Stimulated activated naive CD4-positive, alpha-beta T cell (primary cell): ENCODE results near the gene PSKH1.
"Not testable (repeated sequence)": the region's sequence is repeated elsewhere in the genome, so short reads cannot be mapped to it uniquely, and the experiment has no call there.

Experiments
- DNase-seq, 6 experiments: peaks; one replicate each; lab custom pipeline; 2025; lab: John Stamatoyannopoulos, UW

Gene PSKH1

DNA sequence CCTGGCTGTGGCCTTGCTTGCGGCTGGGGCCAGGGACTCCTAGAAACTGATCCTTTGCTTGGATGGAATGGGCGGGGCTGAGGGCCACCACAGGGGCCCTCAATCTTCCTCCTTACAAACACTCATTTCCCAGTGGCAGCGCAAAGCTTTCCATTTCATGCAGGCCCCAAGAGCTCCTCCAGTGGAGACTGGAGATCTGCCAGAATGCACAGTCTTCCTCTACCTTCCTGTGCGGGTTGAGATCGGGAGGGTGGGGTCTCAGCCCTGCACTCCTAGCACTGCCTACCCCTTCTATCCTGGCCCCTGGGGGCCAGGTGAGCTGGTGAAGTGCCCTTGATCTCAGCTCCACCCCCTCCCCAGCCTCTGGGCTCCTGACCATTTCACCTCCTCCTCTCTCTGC lies 6.7 kb upstream of the PSKH1 start:
- DNase-seq = no peak

- DNase-seq = no peak
Measured at GRCh38 chr16:67888331-67888730, 4.7 kb upstream of the PSKH1 start.

DNA sequence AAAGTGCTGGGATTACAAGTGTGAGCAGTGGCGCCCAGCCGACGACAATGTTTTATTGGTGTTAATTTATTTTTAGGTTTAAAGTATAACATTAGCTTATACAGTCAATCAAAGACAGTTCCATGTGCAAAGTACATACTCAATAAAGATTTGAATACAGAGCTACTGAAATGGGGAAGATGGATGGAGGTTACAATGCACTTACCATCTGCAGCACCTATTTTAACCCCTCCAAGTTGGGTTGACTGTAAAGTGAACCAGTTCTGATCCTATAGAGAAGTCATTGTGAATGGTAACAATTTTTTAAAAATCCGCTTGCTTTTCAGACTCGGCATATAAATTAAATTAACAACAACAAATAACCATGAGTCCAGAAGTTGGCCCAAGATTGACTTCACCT lies 679 bp upstream of the PSKH1 start:
- DNase-seq = no peak

DNA sequence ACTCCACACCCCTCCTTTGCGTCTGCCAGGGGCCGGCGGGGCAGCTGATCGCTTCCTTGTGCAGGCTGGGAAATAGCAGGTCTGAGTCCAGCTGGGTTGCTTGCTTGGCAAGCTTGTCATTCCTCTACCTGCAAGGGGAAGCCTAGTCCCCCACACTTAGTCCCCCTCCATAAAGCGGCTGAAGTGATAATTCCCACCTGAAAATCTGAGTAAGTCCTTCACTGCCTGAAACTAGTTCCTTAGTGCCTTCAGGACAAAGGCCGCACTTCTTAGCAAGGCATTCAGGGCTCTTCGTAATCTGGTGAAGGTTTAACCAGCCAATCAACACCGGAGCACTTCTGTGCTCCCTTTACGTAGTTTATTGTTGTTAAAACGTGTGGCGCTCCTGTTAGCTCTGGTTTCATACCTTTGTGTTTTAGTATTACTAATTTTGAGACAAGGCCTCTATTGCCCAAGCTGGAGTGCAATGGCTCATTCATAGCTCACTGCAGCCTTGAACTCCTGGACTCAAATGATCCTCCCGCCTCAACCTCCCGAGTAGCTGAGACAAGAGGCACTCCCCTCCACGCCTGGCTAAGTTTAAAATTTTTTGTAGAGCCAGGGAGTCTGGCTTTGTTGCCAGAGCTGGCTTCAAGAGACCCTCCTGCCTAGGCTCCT lies 817 bp downstream of the PSKH1 start:
- no peak for DNase-seq

- no peak for DNase-seq
Measured at GRCh38 chr16:67897231-67897630, 4.2 kb downstream of the PSKH1 start.

GRCh38 chr16:67901734-67902133 lies 8.7 kb downstream of the PSKH1 start:
- no peak for DNase-seq

DNA sequence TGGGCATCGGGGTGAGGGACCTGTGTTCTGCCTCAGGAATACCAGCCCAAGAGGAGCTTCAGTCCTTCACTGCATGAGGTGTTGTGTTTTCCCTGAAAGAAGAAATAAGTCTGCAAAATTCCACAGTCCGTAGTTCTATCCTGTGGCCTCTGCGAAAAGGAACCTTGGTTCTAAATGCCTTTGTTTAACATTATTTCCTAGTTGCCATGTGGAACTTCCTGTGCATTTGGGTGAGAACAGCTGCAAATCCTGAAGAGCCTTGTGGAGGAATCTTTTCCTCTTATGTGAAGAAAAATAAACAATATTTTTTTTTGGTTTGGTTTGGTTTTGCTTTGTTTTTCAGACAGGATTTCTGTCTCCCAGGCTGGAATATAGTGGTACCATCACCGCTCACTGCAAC lies 9.8 kb downstream of the PSKH1 start:
- DNase-seq = no peak

GRCh38 chr16:67907397-67908180 lies 14.5 kb downstream of the PSKH1 start:
- no peak for DNase-seq

DNA sequence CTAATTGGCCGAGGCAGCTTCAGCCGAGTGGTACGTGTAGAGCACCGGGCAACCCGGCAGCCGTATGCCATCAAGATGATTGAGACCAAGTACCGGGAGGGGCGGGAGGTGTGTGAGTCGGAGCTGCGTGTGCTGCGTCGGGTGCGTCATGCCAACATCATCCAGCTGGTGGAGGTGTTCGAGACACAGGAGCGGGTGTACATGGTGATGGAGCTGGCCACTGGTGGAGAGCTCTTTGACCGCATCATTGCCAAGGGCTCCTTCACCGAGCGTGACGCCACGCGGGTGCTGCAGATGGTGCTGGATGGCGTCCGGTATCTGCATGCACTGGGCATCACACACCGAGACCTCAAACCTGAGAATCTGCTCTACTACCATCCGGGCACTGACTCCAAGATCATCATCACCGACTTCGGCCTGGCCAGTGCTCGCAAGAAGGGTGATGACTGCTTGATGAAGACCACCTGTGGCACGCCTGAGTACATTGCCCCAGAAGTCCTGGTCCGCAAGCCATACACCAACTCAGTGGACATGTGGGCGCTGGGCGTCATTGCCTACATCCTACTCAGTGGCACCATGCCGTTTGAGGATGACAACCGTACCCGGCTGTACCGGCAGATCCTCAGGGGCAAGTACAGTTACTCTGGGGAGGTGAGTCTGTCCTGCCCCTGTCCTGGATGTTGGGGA lies 16.1 kb downstream of the PSKH1 start:
- no peak for DNase-seq

- no peak for DNase-seq
Measured at GRCh38 chr16:67910158-67910557, 17.1 kb downstream of the PSKH1 start.

DNA sequence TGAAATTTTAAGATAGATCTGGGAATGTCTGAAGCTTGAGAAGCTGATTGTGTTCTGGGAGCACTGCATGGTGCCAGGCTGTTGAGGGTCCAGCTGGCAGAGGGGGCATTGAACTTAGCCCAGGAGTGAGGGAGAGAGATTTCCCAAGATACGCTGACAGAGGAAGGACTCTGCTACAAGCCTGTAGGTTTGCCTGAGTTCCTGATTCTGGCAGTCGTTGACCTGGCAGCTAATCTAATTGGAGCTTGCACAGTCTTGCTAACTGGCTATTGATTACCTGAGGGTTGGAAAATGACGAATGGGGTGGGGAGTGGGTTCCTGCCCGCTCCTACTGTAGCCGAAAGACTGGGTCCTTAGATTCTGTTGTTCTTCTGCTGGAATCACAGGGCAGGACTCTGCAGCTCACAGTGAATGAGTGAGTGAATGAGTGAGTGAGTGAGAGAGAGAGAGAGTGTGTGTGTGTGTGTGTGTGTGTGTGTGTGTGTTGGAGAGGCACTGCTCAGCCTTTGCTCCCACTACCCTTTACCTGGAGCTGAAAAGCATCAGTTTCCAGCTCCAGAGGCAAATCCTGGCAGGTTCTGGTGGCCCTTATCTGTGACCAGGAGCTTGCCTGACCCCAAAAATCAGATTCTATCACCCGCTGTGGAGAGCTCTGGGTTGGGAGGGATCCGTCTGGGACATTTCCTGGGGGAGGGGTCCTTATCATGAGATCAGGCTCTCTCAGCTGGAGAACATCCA lies 21.9 kb downstream of the PSKH1 start:
- no peak for DNase-seq

DNA sequence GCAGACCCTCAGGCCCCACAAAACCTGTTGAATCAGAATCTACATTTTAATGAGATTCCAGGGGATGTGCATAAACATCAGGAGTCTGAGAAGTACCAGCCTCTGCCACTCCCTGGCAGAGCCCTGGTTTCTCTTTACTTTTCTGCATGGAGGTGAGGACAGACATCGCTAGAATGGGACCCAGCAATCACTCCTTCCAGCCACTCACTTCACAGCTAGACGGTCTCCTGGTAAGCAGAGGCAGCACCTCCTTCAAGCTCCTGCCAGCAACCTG lies 22.4 kb downstream of the PSKH1 start:
- not testable (repeated sequence) for DNase-seq

DNA sequence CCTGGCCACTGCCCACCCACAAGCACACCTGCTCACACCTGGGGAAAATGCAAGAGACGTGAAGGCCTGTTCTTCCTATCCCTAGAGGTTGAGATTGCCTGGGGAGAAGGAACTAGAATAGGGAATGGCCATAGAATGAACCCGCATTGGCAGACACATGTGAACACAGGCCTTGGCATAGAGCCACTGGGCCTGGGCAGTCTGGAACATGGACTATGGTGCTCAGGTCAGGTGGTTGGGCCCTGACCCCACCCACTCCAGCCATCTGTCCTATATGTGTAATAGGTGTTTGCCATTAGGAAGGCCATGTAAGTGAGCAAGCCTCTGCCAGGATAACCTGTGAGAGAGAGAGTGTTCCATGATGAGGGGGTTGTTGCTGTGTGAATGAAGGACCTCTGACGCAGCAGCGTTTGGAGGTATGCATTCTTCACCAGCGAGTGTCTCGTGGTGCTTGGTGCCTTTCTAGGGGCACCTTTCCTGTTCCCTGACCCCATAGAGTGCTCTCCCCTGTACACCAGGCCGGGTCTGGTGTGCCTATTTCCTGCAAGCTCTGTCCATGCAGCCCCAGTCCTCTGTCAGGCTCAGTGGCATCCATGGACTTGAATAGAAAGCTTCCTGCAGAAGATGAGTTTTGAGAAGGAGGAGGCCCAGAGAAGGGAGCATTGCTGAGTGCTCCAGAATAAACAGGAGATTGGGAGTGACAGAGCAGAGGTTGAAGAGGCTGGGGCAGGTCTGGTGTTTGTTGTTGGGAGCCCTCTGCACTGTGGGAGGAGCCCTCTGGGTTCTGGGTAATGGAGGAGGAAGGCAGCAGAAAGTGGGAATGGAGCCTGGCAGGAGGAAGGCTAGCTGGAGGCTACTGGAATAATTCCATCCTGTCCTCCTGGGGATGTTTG lies 23.0 kb downstream of the PSKH1 start:
- DNase-seq = no peak

GRCh38 chr16:67917140-67917851 lies 24.2 kb downstream of the PSKH1 start:
- no peak for DNase-seq

DNA sequence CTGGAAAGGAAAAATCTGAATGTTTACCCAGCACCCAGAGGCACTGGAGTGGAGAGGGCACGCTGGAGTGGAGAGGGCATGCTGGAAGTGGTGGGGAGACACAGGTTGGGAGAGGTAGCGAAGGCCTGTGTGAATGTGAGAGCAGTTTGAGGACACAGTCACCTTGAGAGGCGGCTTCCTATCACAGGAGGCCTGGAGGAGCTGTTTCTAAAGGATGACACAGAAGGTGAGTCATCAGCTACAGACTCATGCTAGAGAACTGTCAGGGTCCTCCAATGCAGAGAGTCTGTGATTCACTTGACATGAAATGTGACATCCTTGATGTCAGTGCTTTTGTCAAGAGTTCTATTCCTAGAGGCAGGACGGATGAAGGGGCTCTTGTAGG lies 24.8 kb downstream of the PSKH1 start:
- DNase-seq = no peak

GRCh38 chr16:67919622-67920221 lies 26.7 kb downstream of the PSKH1 start:
- DNase-seq = no peak

DNA sequence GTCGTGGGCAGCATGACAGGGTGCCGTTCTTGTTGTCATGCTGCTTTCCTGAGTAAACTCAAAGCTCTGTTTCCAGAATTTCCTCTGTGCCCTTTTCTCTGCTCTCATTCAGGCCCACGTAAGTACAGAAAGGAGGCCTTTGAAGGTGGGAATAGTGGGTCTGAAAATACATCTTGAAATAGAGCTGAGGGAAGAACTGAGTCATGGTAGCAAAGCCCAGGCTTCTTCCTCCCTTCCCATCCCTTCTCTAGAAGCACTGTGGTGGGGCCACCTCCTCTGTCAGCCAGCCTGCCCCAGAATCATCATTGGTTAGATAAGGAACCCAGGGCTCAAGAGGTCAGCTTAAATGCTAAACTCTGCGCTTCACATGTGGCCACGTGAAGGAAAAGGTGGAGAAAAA lies 29.2 kb downstream of the PSKH1 start:
- no peak for DNase-seq

- DNase-seq = no peak
Measured at GRCh38 chr16:67922740-67923139, 29.7 kb downstream of the PSKH1 start.

- DNase-seq = no peak
Measured at GRCh38 chr16:67923414-67924116, 30.5 kb downstream of the PSKH1 start.
